Measurements from ENCODE around the gene CARHSP1. TPM values are rescaled to one million over a fixed set of nuclear protein-coding genes. Genes with fewer than 3 reads are reported as not detected.

Gene CARHSP1
- total and polyA plus RNA-seq, 2 of the 8 experiments (the other 6 are each of a cell fraction or from before 2014, with no cell fraction given), result 292 to 300 TPM

GRCh38 chr16:8894736-8895334 lies 26.0 kb upstream of the CARHSP1 start:
- Histone ChIP-seq H4K20me1 (replicated peaks in 1 of 2; ENCODE audit: control insufficient read depth in 1 of 2, insufficient read depth in 2 of 2, low read length in 2 of 2) (peaks cover 0 to 9% of the 10 kb centered on the region in 2 experiments), H2BK5ac (ENCODE audit: low read depth, low read length) (no peak overlapping the region), H3K79me2 (ENCODE audit: control insufficient read depth in 1 of 2, insufficient read depth in 2 of 2, low read length in 2 of 2) (no peaks in the 10 kb centered on the region), H3K27ac (ENCODE audit: low read depth, low read length) (no peak overlapping the region), H2BK15ac (ENCODE audit: low read length) (no peak overlapping the region), H3K4me3 (ENCODE audit: extremely low read depth in 1 of 4, insufficient read depth in 2 of 4, low read depth in 3 of 4, low read length in 4 of 4) (no peak overlapping the region), H2BK120ac (replicated peaks; ENCODE audit: low read depth, low read length) (no peak overlapping the region), H3K36me3 (ENCODE audit: control insufficient read depth in 2 of 4, insufficient read depth in 4 of 4, low read length in 3 of 4) (peaks cover 54 to 89% (median 69%) of the 10 kb centered on the region in 4 experiments), H2AK5ac (ENCODE audit: low read depth, low read length) (no peak overlapping the region), H3K18ac (ENCODE audit: extremely low read depth, low read length) (no peak overlapping the region), H2BK12ac (ENCODE audit: low read depth, low read length) (no peak overlapping the region), H4K91ac (replicated peaks; ENCODE audit: insufficient read length, low read length) (no peak overlapping the region), H3K23me2 (ENCODE audit: low read depth, low read length) (no peaks in the 10 kb centered on the region), H4K5ac (ENCODE audit: insufficient read length, low read depth, low read length) (no peak overlapping the region), H3K56ac (replicated peaks; ENCODE audit: insufficient read length, low read depth, low read length) (no peak overlapping the region), H3K9ac (replicated peaks in 1 of 4; ENCODE audit: extremely low read depth in 1 of 4, low read depth in 3 of 4, low read length in 3 of 4) (no peak overlapping the region), H3K9me3 (ENCODE audit: insufficient read depth in 2 of 2, low read depth in 1 of 2, low read length in 1 of 2) (no peaks in the 10 kb centered on the region), H2BK20ac (ENCODE audit: low read length) (no peak overlapping the region), H3K23ac (ENCODE audit: insufficient read length) (no peak overlapping the region), H3K79me1 (ENCODE audit: low read depth, low read length) (no peaks in the 10 kb centered on the region), H3K14ac (ENCODE audit: insufficient read length) (no peak overlapping the region), H3K4me2 (ENCODE audit: insufficient read depth in 1 of 2, low read depth in 2 of 2, low read length in 2 of 2) (no peak overlapping the region), H4K8ac (ENCODE audit: extremely low read depth, insufficient read depth, low read length) (no peak overlapping the region), H3K4ac (replicated peaks; ENCODE audit: insufficient read length, low read depth, low read length) (no peak overlapping the region), H3K27me3 (replicated peaks in 1 of 4; ENCODE audit: control insufficient read depth in 3 of 4, extremely low read depth in 1 of 4, insufficient read depth in 3 of 4, low read length in 3 of 4) (no peaks in the 10 kb centered on the region), H3K4me1 (replicated peaks in 1 of 4; ENCODE audit: control insufficient read depth in 3 of 4, insufficient read depth in 4 of 4, low read length in 3 of 4) (no peaks in the 10 kb centered on the region; a peak in 2 of 7 replicates), H2AFZ (ENCODE audit: low read length) (no peak overlapping the region)
- ChIA-PET POLR2A (ENCODE audit: partially characterized antibody) (interaction anchor here (0.7 to 0.8 kb wide), 2 partner anchors 25 to 336 kb away, joined by 3 to 6 read pairs; no protein-coding TSS in a partner anchor), CTCF (ENCODE audit: partially characterized antibody) (interaction anchor here (0.6 to 1.2 kb wide), 7 partner anchors 14 to 318 kb away, joined by 3 to 5 read pairs (median 3); no protein-coding TSS in a partner anchor)
- FAIRE-seq, result no peak
- 94% methylated on average over 21 of the region's 21 CpGs; no CpG with 5 or more reads in 1 of the 2 experiments for WGBS, 2 experiments (ENCODE audit: extremely low coverage in 1 of 2, insufficient coverage in 1 of 2, insufficient read length in 1 of 2, insufficient replicate concordance in 2 of 2, low coverage in 1 of 2, low lambda C conversion rate in 2 of 2, missing lambda C conversion rate in 1 of 2)
- no peak for DNase-seq (ENCODE audit: low read depth in 1 of 2, low spot score in 2 of 2)
- TF ChIP-seq FOSL1 (IDR thresholded peaks at IDR 0.05; ENCODE audit: insufficient read depth, low read depth, low read length) (no peak), GABPA (IDR thresholded peaks at IDR 0.05; ENCODE audit: borderline replicate concordance, insufficient read depth, low read length) (no peak), CTBP2 (IDR thresholded peaks at IDR 0.05; ENCODE audit: borderline replicate concordance, insufficient read depth, insufficient read length, low read length) (no peak), BRCA1 (IDR thresholded peaks at IDR 0.05; ENCODE audit: low read depth, low read length) (no peak), MAFK (IDR thresholded peaks at IDR 0.05; ENCODE audit: low read depth, low read length) (no peak), CEBPB (IDR thresholded peaks at IDR 0.05; ENCODE audit: low read depth, low read length) (no peak), SIX5 (IDR thresholded peaks at IDR 0.05; ENCODE audit: low read depth, low read length) (no peak), RBBP5 (IDR thresholded peaks at IDR 0.05; ENCODE audit: borderline replicate concordance, low read depth, low read length) (no peak), NRF1 (IDR thresholded peaks at IDR 0.05; ENCODE audit: low read depth, low read length) (no peak), HDAC6 (IDR thresholded peaks at IDR 0.05; ENCODE audit: low read depth, low read length) (no peak), TAF1 (IDR thresholded peaks at IDR 0.05; ENCODE audit: low read depth, low read length) (no peak), SUZ12 (IDR thresholded peaks at IDR 0.05; ENCODE audit: low read length) (no peak), RAD21 (IDR thresholded peaks at IDR 0.05 in 1 of 2, conservative IDR thresholded peaks at IDR 0.05 in 1 of 2; ENCODE audit: low read depth in 2 of 2, low read length in 2 of 2) (no peak), SRF (IDR thresholded peaks at IDR 0.05; ENCODE audit: low read depth, low read length) (no peak)
